H1 (cell line): ENCODE measurements around the gene NUP205.
A peak's percentile ranks its signal among the peaks of the same experiment; 100 is the strongest.

ENCODE experiments used
- CREB1 ChIP-seq: IDR thresholded peaks from 2 replicates; pipeline ENCODE4 v1.6.1; 2012; ENCODE audit warnings: inconsistent platforms
- EP300 ChIP-seq, 2 experiments: IDR thresholded peaks; 1 replicate in 1 of 2; 2 replicates in 1 of 2; pipeline ENCODE4 v1.6.1; 2011 to 2012; ENCODE audit warnings: low read depth in 2 of 2, low read length in 2 of 2, mild to moderate bottlenecking in 2 of 2, borderline replicate concordance in 1 of 2, inconsistent platforms in 1 of 2, moderate library complexity in 1 of 2
- EZH2 ChIP-seq: fragments of 200-600 bp; sonication (generic); IDR thresholded peaks from 2 replicates; pipeline ENCODE4 v1.7.1; 2012; ENCODE audit warnings: low read depth, mild to moderate bottlenecking, moderate library complexity, low read length, inconsistent platforms; ENCODE audit not compliant: severe bottlenecking
- JUN ChIP-seq: IDR thresholded peaks from 2 replicates; pipeline ENCODE4 v1.6.1; 2011; ENCODE audit warnings: low read depth, mild to moderate bottlenecking, improper control_type of control experiment, low read length
- KDM1A ChIP-seq: fragments of 200-600, 300-600 bp; sonication (generic); IDR thresholded peaks from 2 replicates; pipeline ENCODE4 v1.7.1; 2016; ENCODE audit warnings: mild to moderate bottlenecking, low read length, borderline replicate concordance
- NRF1 ChIP-seq: IDR thresholded peaks from 2 replicates; pipeline ENCODE4 v1.6.1; 2011; ENCODE audit warnings: mild to moderate bottlenecking, low read depth, low read length, improper control_type of control experiment
- POLR2A ChIP-seq, 2 experiments: IDR thresholded peaks; 1 replicate in 1 of 2; 2 replicates in 1 of 2; pipeline ENCODE4 v1.6.1; 2011; ENCODE audit warnings: low read depth in 2 of 2, low read length in 2 of 2, mild to moderate bottlenecking in 2 of 2; ENCODE audit errors: control extremely low read depth in 1 of 2
- POLR2AphosphoS5 ChIP-seq: IDR thresholded peaks from 2 replicates; pipeline ENCODE4 v1.6.1; 2011; ENCODE audit warnings: low read depth, low read length
- RNF2 ChIP-seq: fragments of 200-900, 300-1000 bp; sonication (generic); IDR thresholded peaks from 2 replicates; pipeline ENCODE4 v1.7.1; 2016; ENCODE audit warnings: borderline replicate concordance, low read depth, mild to moderate bottlenecking, antibody characterized with exemption, low read length; ENCODE audit not compliant: poor library complexity, severe bottlenecking; ENCODE audit errors: missing control alignments
- TF ChIP-seq, protein P1 (sequence below), 3 experiments: IDR thresholded peaks; 1 replicate in 2 of 3; 2 replicates in 1 of 3; pipeline versions ENCODE4 v1.5.1 to v1.6.1; 2011; ENCODE audit warnings: low read length in 3 of 3, mild to moderate bottlenecking in 3 of 3, inconsistent platforms in 2 of 3, low read depth in 1 of 3, moderate library complexity in 1 of 3; ENCODE audit not compliant: insufficient read depth in 1 of 3; ENCODE audit errors: control extremely low read depth in 1 of 3
- TF ChIP-seq, protein P2 (sequence below): IDR thresholded peaks from 2 replicates; pipeline ENCODE4 v1.6.1; 2011; ENCODE audit warnings: low read length, improper control_type of control experiment

DNA sequence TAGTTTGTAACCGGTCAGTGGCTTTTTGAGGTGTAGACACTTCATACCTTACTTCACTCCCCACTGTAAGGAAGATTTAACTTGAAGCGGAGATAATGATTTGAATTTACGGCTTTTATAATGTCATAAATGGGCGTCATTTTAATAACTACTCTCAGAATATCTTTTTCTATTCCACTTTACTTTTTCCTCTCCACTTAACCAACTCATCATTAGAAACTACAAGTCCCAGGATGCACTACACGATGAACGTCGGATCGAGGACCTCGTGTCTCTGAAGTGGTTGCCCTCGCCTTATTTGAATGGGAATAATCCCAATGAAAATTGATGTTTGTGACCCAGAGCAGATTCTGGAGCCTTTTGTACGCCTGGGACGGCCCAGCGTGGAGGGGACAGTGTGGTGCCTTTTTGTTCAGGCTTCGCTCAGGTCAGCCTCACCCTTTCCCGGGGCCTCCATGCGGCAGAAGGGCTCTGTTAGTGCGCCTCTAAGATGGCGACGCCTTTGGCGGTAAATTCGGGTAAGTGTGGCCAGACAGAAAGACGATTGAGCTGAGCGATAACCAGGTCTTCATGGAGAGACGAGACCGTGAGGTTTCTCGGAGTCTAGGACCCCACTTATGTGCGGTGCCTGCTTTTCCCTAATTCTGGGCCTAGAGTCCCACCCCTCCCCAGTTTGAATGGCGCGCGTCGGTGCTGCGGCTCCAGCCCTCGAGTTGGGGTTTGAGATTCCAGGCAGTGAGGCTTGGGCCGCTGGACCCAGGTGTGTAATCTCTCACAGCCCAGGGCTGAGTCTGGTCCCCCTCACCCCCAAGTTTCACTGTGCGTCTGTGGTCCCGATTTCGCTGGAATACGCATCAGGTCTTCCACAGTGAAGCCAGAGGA, at the start of gene NUP205:
- TF ChIP-seq, protein P1, sequence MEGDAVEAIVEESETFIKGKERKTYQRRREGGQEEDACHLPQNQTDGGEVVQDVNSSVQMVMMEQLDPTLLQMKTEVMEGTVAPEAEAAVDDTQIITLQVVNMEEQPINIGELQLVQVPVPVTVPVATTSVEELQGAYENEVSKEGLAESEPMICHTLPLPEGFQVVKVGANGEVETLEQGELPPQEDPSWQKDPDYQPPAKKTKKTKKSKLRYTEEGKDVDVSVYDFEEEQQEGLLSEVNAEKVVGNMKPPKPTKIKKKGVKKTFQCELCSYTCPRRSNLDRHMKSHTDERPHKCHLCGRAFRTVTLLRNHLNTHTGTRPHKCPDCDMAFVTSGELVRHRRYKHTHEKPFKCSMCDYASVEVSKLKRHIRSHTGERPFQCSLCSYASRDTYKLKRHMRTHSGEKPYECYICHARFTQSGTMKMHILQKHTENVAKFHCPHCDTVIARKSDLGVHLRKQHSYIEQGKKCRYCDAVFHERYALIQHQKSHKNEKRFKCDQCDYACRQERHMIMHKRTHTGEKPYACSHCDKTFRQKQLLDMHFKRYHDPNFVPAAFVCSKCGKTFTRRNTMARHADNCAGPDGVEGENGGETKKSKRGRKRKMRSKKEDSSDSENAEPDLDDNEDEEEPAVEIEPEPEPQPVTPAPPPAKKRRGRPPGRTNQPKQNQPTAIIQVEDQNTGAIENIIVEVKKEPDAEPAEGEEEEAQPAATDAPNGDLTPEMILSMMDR (IDR thresholded peaks at IDR 0.05; ENCODE audit: control extremely low read depth in 1 of 3, insufficient read depth in 1 of 3, low read depth in 1 of 3, low read length in 3 of 3): no peak
- TF ChIP-seq POLR2A (IDR thresholded peaks at IDR 0.05; ENCODE audit: control extremely low read depth in 1 of 2, low read depth in 2 of 2, low read length in 2 of 2) (peak; percentile 93 to 97), EZH2 (no peak), CREB1 (peak; percentile 87), KDM1A (no peak), POLR2AphosphoS5 (peak; percentile 97), JUN (no peak), NRF1 (no peak), EP300 (IDR thresholded peaks at IDR 0.05; ENCODE audit: borderline replicate concordance in 1 of 2, low read depth in 2 of 2, low read length in 2 of 2) (no peak), RNF2 (no peak)
- TF ChIP-seq, protein P2, sequence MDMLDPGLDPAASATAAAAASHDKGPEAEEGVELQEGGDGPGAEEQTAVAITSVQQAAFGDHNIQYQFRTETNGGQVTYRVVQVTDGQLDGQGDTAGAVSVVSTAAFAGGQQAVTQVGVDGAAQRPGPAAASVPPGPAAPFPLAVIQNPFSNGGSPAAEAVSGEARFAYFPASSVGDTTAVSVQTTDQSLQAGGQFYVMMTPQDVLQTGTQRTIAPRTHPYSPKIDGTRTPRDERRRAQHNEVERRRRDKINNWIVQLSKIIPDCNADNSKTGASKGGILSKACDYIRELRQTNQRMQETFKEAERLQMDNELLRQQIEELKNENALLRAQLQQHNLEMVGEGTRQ: no peak
